Body of pancreas (tissue), 4 donors: ENCODE data around the gene CCN5. TPM values are rescaled to one million over a fixed set of nuclear protein-coding genes. Genes with fewer than 3 reads are reported as not detected.

Source experiments
- ATAC-seq: fragments of 150-250 bp; one replicate; pipeline ENCODE4 v1.9.1; 2016
- DNase-seq, 4 donors: peaks; one replicate each; pipeline ENCODE4 v3.0.0-alpha.2; 2019
- H3K27ac ChIP-seq, 4 donors: fragments of 200-600 bp; sonication (generic); 1 replicate in 3 of 4; 2 replicates in 1 of 4; pipeline versions ENCODE4 v1.5.1 to v1.6.1; 2016 to 2019; ENCODE audit warnings: mild to moderate bottlenecking in 1 of 4, mixed read lengths in 1 of 4, moderate library complexity in 1 of 4
- H3K27me3 ChIP-seq, 2 donors: fragments of 200-600 bp; sonication (generic); one replicate each; pipeline ENCODE4 v1.6.0; 2016; ENCODE audit warnings: mild to moderate bottlenecking in 1 of 2
- H3K36me3 ChIP-seq, 2 donors: fragments of 200-600 bp; sonication (generic); replicated peaks in 1 of 2; 2 replicates each; pipeline ENCODE4 v1.5.1; 2016; ENCODE audit warnings: low read depth in 2 of 2; ENCODE audit not compliant: insufficient read depth in 1 of 2
- H3K4me1 ChIP-seq: fragments of 200-600 bp; sonication (generic); one replicate; pipeline ENCODE4 v1.6.0; 2016
- H3K4me3 ChIP-seq, 2 donors: fragments of 200-600 bp; sonication (generic); 1 replicate in 1 of 2; 2 replicates in 1 of 2; pipeline ENCODE4 v1.5.1; 2016 to 2019
- H3K9me3 ChIP-seq, 3 donors: fragments of 200-600 bp; sonication (generic); 1 replicate in 2 of 3; 2 replicates in 1 of 3; pipeline ENCODE4 v1.5.1; 2016
- POLR2A ChIP-seq, 3 donors: fragments of 450-650 bp; IDR thresholded peaks; one replicate each; pipeline ENCODE4 v1.6.1; 2016; ENCODE audit warnings: antibody characterized with exemption in 3 of 3, mild to moderate bottlenecking in 2 of 3
- WGBS, 2 donors: methylation state at CpG; one replicate each; pipeline ENCODE4 v1.1.5; 2017; 5-methylcytosine and 5-hydroxymethylcytosine counted together
- intact Hi-C: fragments of 100-400 bp; cut with DNase I; formaldehyde crosslinking; loops from one replicate; pipeline ENCODE4 v1.15.1; 2023
- total RNA-seq, 2 donors: library from RNA; depleted of rRNA; stranded (reverse); fragments of >200 nt; gene quantifications; one replicate each; pipeline ENCODE4 v1.1.0, GENCODE V29; 2016
- TF ChIP-seq, protein P1 (sequence below), 7 experiments: fragments of 450-650 bp in 4 of 7; fragments of 200-600 bp in 3 of 7; sonication (generic) in 3 of 7; IDR thresholded peaks; one replicate each; pipeline ENCODE4 v1.5.1; 2016 to 2019; ENCODE audit warnings: antibody characterized with exemption in 7 of 7

CCN5 gene
- total RNA-seq, 2 donors from 2014 or later, result 7.9 to 18.2 TPM

DNA sequence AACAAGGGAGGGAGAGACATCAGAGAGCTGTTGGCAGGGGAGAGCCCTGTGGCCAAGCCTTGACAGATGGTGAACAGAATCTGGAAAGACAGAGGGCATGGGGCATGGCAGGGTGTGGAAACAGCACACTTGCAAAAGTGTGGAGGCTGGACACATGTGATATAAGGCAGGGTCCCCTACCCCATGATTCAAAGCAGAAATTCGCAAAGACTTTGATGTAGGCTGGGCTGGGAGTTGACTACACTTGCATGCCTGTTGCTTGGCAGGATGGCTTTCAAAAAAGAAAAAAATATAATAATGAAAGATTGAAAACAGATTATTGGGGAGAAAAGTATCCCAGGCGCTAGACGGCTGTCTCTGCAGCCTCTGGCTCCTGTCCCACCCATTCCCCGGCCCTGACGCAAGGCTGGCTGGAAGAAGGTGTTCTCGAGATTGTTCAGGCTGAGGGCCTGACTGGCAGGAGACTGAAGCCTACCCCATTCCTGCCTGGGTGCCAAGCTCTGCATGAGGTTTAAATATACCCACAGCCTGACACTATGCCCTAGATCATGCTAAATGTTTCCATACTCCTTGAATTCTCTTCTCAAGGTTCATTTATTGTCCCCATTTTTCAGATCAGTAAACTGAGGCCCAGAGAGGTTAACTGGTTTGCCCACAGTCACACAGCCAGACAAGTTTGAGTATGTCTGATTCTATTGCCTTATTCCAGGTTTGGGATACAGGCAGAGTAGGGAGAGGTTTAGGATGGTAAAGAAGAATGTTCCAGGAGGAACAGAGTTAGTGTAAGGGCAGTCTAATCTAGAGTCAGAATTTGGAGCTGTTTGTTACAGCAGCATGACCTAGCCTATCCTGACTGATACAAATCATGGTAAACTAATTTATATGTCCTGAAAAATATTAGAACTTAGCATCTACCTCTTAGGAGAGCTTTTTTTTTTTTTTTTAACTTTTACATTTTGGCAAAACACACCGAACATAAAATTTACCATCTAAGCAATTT lies 23.4 kb upstream of the CCN5 start:
- ATAC-seq (no peak), DNase-seq (no peak)
- H3K9me3 ChIP-seq, result no peaks in the 10 kb centered on the region
- no peak overlapping the region for H3K27ac ChIP-seq
- 79 to 80% methylated on average over 7 of the region's 7 CpGs for WGBS, 2 donors
- no peak for TF ChIP-seq POLR2A (IDR thresholded peaks at IDR 0.05)
- TF ChIP-seq, protein P1, sequence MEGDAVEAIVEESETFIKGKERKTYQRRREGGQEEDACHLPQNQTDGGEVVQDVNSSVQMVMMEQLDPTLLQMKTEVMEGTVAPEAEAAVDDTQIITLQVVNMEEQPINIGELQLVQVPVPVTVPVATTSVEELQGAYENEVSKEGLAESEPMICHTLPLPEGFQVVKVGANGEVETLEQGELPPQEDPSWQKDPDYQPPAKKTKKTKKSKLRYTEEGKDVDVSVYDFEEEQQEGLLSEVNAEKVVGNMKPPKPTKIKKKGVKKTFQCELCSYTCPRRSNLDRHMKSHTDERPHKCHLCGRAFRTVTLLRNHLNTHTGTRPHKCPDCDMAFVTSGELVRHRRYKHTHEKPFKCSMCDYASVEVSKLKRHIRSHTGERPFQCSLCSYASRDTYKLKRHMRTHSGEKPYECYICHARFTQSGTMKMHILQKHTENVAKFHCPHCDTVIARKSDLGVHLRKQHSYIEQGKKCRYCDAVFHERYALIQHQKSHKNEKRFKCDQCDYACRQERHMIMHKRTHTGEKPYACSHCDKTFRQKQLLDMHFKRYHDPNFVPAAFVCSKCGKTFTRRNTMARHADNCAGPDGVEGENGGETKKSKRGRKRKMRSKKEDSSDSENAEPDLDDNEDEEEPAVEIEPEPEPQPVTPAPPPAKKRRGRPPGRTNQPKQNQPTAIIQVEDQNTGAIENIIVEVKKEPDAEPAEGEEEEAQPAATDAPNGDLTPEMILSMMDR (IDR thresholded peaks at IDR 0.05), result no peak
- intact Hi-C loops, result no loop called here
- H3K4me1 ChIP-seq, result no peaks in the 10 kb centered on the region
- H3K36me3 ChIP-seq, result no peaks in the 10 kb centered on the region
- H3K27me3 ChIP-seq, result no peaks in the 10 kb centered on the region
- H3K4me3 ChIP-seq, result no peak overlapping the region

DNA sequence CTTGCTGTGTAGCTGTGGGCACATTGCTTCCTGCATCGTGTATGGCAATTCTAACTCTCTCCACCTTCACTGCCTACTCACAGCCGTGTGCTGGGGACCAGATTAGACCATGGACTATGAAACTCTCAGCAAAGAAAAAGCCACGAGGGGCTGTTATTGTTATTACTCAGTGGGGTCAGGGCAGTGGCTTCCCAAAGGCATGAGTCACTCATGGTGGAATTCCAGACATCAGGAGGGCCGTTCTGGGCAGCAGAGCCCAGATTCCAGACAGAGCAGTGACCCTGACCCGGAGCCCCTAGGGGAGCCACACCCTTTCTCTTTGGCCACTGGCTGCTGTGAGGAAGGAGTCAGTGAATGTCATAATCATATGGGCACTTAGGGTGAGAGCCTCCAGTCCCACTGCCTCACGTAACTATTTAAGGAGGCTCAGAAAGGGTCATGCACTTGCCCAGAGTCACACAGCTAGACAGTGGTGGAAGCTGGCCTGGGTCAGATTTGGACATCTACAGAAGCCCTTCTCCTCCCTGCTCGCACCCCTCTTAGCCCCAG lies 22.2 kb upstream of the CCN5 start:
- intact Hi-C loops, result no loop called here
- Histone ChIP-seq H3K36me3 (no peaks in the 10 kb centered on the region), H3K4me3 (no peak overlapping the region), H3K27me3 (no peaks in the 10 kb centered on the region), H3K9me3 (no peaks in the 10 kb centered on the region), H3K27ac (peak overlapping the region in 2 of 4 donors; percentile 9 to 18), H3K4me1 (no peaks in the 10 kb centered on the region)
- TF ChIP-seq, protein P1 (IDR thresholded peaks at IDR 0.05), result no peak
- no peak for TF ChIP-seq POLR2A (IDR thresholded peaks at IDR 0.05)
- ATAC-seq, result peak; percentile 68
- peak; percentile 27 to 65 (median 38) for DNase-seq
- 27 to 51% methylated on average over 6 to 7 of the region's 7 CpGs for WGBS, 2 donors

DNA sequence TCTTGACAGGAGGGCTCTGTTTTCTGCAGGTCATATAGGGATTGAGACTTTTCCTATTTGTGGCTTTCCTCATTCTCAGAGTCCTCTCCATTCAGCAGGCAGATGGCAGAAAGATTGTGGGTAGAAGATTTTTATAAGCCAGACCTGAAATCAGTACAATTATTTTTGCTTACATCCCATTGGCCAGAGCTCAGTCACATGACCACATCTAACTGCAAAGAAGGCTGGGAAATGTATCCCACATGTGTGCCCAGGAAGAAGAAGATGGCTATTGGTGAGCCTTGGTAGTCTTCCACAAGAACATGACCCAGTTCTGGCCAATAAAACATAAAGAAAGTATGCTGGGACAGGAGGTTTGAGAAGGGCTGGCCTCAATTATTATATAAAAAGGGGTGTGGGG lies 21.5 kb upstream of the CCN5 start:
- no peak for DNase-seq
- H3K27ac ChIP-seq, result no peak overlapping the region
- no peaks in the 10 kb centered on the region for H3K36me3 ChIP-seq
- H3K9me3 ChIP-seq, result no peaks in the 10 kb centered on the region
- no peaks in the 10 kb centered on the region for H3K4me1 ChIP-seq
- no peak overlapping the region for H3K4me3 ChIP-seq
- ATAC-seq, result no peak
- intact Hi-C loops, result no loop called here
- no peaks in the 10 kb centered on the region for H3K27me3 ChIP-seq
- TF ChIP-seq, protein P1 (IDR thresholded peaks at IDR 0.05), result no peak
- no peak for TF ChIP-seq POLR2A (IDR thresholded peaks at IDR 0.05)

DNA sequence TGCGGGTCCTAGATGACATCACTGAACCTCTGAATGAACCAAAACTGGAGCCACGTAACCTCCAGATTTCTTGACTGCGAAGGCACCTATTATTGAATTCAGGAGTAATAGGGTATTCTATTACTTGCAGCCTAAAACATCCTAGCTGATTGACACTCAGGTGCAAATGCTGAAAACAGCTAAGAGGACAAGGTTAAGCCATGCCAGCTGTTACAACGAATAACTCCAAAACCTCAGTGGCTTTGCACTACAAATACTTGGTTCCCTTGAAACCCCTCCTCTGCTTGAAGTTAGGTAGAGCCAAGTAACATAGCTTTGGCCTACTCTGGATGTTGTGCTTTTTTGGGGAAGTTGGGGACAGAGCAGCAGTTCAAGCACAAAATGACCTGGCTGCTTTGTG lies 21.0 kb upstream of the CCN5 start:
- intact Hi-C loops, result no loop called here
- ATAC-seq (no peak), DNase-seq (no peak)
- no peak for TF ChIP-seq POLR2A (IDR thresholded peaks at IDR 0.05)
- TF ChIP-seq, protein P1 (IDR thresholded peaks at IDR 0.05), result no peak
- no peak overlapping the region for H3K4me3 ChIP-seq
- H3K27ac ChIP-seq, result no peak overlapping the region
- WGBS, 2 donors, result 90 to 94% methylated on average over 4 of the region's 4 CpGs
- no peaks in the 10 kb centered on the region for H3K27me3 ChIP-seq
- H3K4me1 ChIP-seq, result no peaks in the 10 kb centered on the region
- no peaks in the 10 kb centered on the region for H3K36me3 ChIP-seq
- H3K9me3 ChIP-seq, result no peaks in the 10 kb centered on the region
